BLaER1 (cell line): ENCODE data around the gene MS4A15.

Experiments
- H3K27ac ChIP-seq: shearing (Covaris generic); formaldehyde crosslinking; 2 replicates; pipeline ENCODE4 v1.8.1; 2022
- H3K27me3 ChIP-seq: shearing (Covaris generic); formaldehyde crosslinking; 2 replicates; pipeline ENCODE4 v1.8.1; 2022
- H3K36me3 ChIP-seq: shearing (Covaris generic); formaldehyde crosslinking; 2 replicates; pipeline ENCODE4 v1.8.1; 2022
- H3K4me1 ChIP-seq: shearing (Covaris generic); formaldehyde crosslinking; 2 replicates; pipeline ENCODE4 v1.8.1; 2022
- H3K4me2 ChIP-seq: shearing (Covaris generic); formaldehyde crosslinking; 2 replicates; pipeline ENCODE4 v1.8.1; 2022
- H3K4me3 ChIP-seq: shearing (Covaris generic); formaldehyde crosslinking; 2 replicates; pipeline ENCODE4 v1.8.1; 2022
- H3K9ac ChIP-seq: shearing (Covaris generic); formaldehyde crosslinking; 2 replicates; pipeline ENCODE4 v1.8.1; 2022
- H3K9me3 ChIP-seq: shearing (Covaris generic); formaldehyde crosslinking; 2 replicates; pipeline ENCODE4 v1.8.1; 2022
- H4K20me1 ChIP-seq: shearing (Covaris generic); formaldehyde crosslinking; 2 replicates; pipeline ENCODE4 v1.8.1; 2022
- Cebpa-rat ChIP-seq: shearing (Covaris generic); IDR thresholded peaks from 2 replicates; pipeline ENCODE4 v1.8.1; 2022

MS4A15 gene

DNA sequence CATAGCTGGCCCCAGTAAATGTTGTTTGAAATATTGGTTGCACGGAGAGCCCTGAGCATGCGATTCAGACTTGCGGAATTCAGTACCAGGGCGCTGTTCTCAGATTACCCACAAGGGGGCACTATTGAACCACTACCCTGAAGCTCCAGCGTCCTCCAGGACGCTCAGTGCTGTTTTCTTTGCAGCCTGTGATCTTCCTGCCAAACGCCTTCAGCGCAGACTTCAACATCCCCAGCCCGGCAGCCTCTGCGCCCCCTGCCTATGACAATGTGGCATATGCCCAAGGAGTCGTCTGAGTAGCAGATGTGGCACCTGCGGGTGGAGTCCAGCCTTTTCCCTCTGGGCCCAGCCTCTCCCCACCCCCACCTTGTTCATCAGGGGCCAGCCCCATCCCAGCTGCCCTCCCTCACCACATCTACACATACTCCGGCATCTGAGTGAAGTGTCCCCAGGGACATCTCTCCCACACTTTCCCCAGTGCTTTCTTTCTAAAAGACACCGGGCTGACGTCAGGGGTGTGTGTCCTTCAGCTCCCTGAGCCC is 18.8 kb downstream of the MS4A15 start:
- Histone ChIP-seq H3K36me3 (no peaks in the 10 kb centered on the region), H3K4me3 (no peak overlapping the region), H3K4me2 (peak overlapping the region; percentile 77), H3K27ac (0 out of 2 replicates have a peak overlapping the region, but pooled peaks have one; percentile 52), H4K20me1 (no peaks in the 10 kb centered on the region), H3K9me3 (no peaks in the 10 kb centered on the region), H3K27me3 (no peaks in the 10 kb centered on the region), H3K4me1 (peaks cover 60% of the 10 kb centered on the region), H3K9ac (peak overlapping the region; percentile 15; the same call in 1 of the 2 replicates)
- no peak for TF ChIP-seq Cebpa-rat

DNA sequence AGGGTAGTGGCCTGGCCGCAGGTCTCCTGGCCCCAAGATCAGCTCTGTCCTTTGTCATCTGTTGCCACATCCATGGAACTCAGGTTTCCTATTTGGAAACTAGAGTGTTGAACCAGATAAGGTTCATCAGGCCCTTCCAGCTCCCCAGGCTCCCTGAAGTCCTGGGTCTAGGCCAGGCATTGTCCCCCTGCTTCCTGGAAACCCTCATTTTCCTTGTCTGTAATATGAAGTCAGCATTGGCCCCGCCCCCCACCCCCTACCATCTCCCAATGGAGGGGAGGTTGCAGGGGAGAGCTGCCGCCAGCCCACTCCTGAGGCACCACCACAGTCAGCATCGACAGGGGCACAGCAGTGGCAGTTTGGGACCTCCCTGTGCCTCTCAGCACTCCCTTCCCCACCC is 19.5 kb downstream of the MS4A15 start:
- Histone ChIP-seq H3K36me3 (no peaks in the 10 kb centered on the region), H3K4me2 (peak overlapping the region; percentile 72), H3K27me3 (no peaks in the 10 kb centered on the region), H3K9me3 (no peaks in the 10 kb centered on the region), H3K9ac (peak overlapping the region; percentile 15; the same call in 1 of the 2 replicates), H4K20me1 (no peaks in the 10 kb centered on the region), H3K4me1 (peaks cover 65% of the 10 kb centered on the region), H3K27ac (peak overlapping the region; percentile 52; the same call in 1 of the 2 replicates), H3K4me3 (no peak overlapping the region)
- no peak for TF ChIP-seq Cebpa-rat

DNA sequence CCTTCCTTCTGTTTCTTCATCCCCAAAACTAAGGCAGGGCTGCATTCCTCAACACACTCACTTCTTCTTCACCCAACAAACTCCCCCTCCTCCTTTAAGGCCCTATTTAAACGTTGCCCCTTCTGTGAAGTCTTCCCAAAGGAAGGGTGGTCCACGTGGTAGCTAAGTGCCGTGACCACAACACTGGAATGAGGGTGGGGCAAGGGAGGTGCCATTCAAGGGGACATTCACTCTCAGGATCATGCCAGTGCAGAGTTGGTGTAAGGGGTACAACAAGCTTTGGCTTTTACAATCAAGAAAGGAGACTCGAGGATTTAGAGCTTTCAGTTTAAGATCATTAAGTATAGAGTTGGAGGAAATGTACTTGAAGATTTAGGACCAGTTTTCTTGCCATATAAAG is 20.4 kb downstream of the MS4A15 start:
- no peak for TF ChIP-seq Cebpa-rat

DNA sequence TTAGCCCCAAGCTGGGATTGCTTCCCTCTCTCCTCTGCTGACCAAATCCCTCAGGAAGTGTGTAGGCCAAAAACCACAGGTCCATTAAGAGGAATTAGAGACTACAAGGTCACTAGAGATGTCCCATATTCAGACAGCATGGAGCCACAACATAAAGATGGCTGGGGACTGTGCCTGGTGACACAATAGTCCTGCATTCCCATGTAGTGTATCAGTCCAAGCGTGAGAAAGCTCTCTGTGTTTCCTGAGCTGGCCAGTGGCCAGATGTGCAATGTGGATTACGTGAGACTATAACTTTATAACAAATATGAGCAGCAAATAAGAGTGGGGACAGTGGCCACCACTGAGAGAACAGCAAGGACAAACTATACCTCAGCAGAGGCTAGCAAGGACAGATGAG is 20.9 kb downstream of the MS4A15 start:
- Histone ChIP-seq H3K36me3 (no peaks in the 10 kb centered on the region), H3K9ac (no peak overlapping the region), H3K27ac (no peak overlapping the region), H3K9me3 (no peaks in the 10 kb centered on the region), H3K27me3 (no peaks in the 10 kb centered on the region), H3K4me1 (peaks cover 61% of the 10 kb centered on the region), H3K4me2 (no peak overlapping the region), H3K4me3 (no peak overlapping the region), H4K20me1 (no peaks in the 10 kb centered on the region)
- no peak for TF ChIP-seq Cebpa-rat

More for the DNA sequence above, 20.4 kb downstream of the MS4A15 start:
- no peak overlapping the region for H3K9ac ChIP-seq
- H3K36me3 ChIP-seq = no peaks in the 10 kb centered on the region
- H3K27ac ChIP-seq = no peak overlapping the region
- no peaks in the 10 kb centered on the region for H4K20me1 ChIP-seq
- peaks cover 65% of the 10 kb centered on the region for H3K4me1 ChIP-seq
- peak overlapping the region; percentile 72; the same call in 1 of the 2 replicates for H3K4me2 ChIP-seq
- H3K9me3 ChIP-seq = no peaks in the 10 kb centered on the region
- no peaks in the 10 kb centered on the region for H3K27me3 ChIP-seq
- no peak overlapping the region for H3K4me3 ChIP-seq

DNA sequence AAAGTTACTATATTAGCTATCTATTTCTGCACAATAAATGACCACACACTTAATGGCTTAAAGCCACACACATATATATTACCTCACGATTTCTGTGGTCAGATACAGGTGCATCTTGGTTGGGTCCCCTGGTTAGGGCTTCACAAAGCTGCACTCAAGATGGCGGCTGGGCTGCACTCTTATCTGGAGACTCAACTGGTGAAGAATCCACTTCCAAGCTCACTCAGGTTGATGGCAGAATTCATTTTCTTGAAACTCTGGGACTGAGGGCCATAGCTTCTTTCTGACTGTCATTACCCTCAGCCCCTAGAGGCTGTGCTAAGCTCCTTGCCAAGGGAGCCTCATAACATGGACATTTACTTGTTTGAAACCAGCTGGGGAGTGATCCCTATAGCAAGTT is 23.4 kb downstream of the MS4A15 start:
- no peaks in the 10 kb centered on the region for H3K36me3 ChIP-seq
- no peak overlapping the region for H3K4me3 ChIP-seq
- no peak overlapping the region for H3K4me2 ChIP-seq
- H3K4me1 ChIP-seq = peaks cover 36% of the 10 kb centered on the region
- no peak for TF ChIP-seq Cebpa-rat
- no peaks in the 10 kb centered on the region for H4K20me1 ChIP-seq
- H3K27ac ChIP-seq = no peak overlapping the region
- no peaks in the 10 kb centered on the region for H3K9me3 ChIP-seq
- H3K27me3 ChIP-seq = no peaks in the 10 kb centered on the region
- no peak overlapping the region for H3K9ac ChIP-seq

DNA sequence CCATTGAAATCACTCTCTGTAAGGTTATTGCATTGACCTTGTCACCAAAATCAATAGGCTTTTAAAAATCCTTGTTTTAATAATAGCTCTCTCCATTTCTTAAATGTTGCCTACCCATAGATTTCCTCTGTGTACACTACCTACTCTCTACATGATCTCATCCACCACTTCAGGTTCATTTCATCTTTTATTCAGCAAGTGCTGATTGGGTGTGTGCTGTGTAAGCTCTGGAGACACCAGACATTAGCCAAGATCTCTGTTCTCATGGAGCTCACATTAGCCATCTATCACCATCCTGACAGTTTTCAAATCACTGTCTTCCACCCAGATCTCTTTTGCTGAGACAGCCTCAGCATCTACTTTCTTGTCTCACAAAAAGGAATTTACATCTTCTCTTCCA is 24.1 kb downstream of the MS4A15 start:
- no peak for TF ChIP-seq Cebpa-rat
- Histone ChIP-seq H3K27me3 (no peaks in the 10 kb centered on the region), H3K36me3 (no peaks in the 10 kb centered on the region), H3K4me1 (peaks cover 31% of the 10 kb centered on the region), H3K4me2 (no peak overlapping the region), H3K4me3 (no peak overlapping the region), H3K9ac (no peak overlapping the region), H3K27ac (no peak overlapping the region), H3K9me3 (no peaks in the 10 kb centered on the region), H4K20me1 (no peaks in the 10 kb centered on the region)

DNA sequence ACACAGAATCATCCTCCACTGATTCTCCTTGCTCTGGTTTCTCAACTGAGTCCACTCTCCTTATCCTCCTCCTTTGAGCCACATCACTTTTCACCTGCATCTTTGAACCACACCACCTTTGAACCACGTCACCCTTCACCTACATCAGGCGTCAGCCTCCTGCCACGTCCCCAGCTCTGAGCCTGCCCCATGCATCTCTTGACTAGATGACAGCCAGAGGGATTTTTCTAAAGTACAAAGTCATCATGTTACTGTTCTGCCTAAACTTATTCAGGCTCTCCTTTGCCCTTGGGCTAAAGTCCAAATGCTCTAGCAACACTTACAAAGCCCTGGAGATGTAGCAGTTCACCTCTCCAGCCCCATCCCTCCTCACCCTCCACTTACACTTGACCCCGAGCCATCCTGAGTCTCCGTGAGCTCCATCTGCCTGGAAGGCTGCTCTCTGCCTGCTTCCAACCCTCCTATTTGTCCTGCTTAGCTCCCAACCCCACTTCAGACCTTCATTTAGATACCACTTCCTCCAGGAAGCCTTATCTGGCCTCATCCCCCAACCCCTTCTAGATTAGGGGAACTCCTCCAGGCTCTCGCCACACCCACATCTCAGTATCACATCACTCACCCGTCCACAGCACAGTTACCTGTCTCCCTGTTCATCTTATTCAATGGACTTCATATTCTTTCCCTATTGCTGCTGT is 24.8 kb downstream of the MS4A15 start:
- Histone ChIP-seq H3K4me1 (peaks cover 30% of the 10 kb centered on the region), H3K27me3 (no peaks in the 10 kb centered on the region), H3K36me3 (no peaks in the 10 kb centered on the region), H3K9ac (no peak overlapping the region), H4K20me1 (no peaks in the 10 kb centered on the region), H3K27ac (no peak overlapping the region), H3K4me3 (no peak overlapping the region), H3K9me3 (no peaks in the 10 kb centered on the region), H3K4me2 (no peak overlapping the region)
- TF ChIP-seq Cebpa-rat = no peak

DNA sequence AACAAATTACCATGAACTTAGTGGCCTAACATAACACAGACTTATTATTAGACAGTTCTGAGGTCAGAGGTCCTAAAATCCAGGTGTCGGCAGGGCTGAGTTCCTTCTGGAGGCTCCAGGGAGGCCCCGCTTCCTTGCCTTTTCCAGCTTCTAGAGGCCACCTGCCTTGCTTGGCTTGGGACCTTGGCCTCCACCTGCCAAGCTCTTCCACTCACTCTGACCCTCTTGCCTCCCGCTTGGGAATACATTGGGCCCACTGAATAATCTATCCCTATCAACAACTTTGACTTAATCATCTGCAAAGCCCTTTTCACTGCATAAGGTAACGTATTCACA is 25.3 kb downstream of the MS4A15 start:
- Histone ChIP-seq H3K4me3 (no peak overlapping the region), H4K20me1 (no peaks in the 10 kb centered on the region), H3K27me3 (no peaks in the 10 kb centered on the region), H3K9ac (no peak overlapping the region), H3K4me2 (no peak overlapping the region), H3K9me3 (no peaks in the 10 kb centered on the region), H3K27ac (no peak overlapping the region), H3K4me1 (peaks cover 30% of the 10 kb centered on the region), H3K36me3 (no peaks in the 10 kb centered on the region)
- TF ChIP-seq Cebpa-rat = no peak

DNA sequence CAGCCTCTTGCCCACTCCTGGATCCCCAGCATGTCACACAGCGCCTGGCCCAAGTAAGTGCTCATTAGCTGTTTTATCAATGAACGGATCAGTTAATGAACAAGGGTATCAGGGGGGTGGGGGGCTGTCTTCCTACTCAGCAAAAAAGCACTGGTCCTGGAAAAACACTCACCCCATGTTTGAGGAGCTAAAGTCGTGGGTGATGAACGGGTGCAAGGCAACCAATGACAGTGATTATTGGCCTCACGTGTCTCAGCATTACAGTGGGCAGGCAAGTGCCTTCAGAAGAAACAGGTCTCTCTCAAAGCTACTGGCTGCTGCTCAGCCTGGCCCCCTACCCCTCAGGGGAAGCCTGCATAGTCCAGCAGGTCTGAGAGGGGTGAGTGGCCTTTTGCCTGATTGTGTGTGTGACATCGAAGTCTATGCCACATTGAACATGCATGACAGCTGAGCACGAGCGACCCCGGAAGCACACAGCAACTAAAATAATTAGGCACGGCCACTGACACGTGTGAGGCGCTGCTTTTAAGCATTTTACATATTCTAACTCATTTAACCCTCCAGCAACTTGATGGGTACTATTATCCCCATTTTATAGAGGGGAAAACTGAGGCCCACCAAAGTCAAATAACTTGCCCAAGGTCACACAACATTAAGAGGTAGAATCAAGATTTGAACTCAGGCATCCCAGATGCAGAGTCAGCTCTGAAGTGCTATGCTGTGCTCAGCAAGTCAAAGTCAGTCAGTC is 25.9 kb downstream of the MS4A15 start:
- Histone ChIP-seq H3K36me3 (no peaks in the 10 kb centered on the region), H3K4me3 (no peak overlapping the region), H3K9ac (no peak overlapping the region), H4K20me1 (no peaks in the 10 kb centered on the region), H3K9me3 (no peaks in the 10 kb centered on the region), H3K4me1 (peaks cover 30% of the 10 kb centered on the region), H3K4me2 (no peak overlapping the region), H3K27me3 (no peaks in the 10 kb centered on the region), H3K27ac (no peak overlapping the region)
- TF ChIP-seq Cebpa-rat = no peak

DNA sequence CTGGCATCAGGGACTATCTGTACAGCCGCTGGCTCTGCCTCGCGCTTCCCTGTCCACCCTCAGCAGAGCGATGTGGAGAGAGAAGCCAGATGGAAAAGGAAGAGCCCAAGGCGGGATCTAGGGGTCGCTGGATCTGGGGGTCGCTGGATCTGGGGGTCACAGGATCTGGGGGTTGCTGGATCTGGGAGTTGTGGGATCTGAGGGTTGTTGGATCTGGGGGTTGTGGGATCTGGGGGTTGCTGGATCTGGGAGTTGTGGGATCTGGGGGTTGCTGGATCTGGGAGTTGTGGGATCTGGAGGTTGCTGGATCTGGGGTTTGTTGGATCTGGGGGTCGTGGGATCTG is 26.4 kb downstream of the MS4A15 start:
- peaks cover 30% of the 10 kb centered on the region for H3K4me1 ChIP-seq
- no peaks in the 10 kb centered on the region for H3K9me3 ChIP-seq
- no peak overlapping the region for H3K4me2 ChIP-seq
- H3K36me3 ChIP-seq = no peaks in the 10 kb centered on the region
- no peaks in the 10 kb centered on the region for H4K20me1 ChIP-seq
- H3K9ac ChIP-seq = no peak overlapping the region
- no peak overlapping the region for H3K27ac ChIP-seq
- TF ChIP-seq Cebpa-rat = no peak
- H3K4me3 ChIP-seq = no peak overlapping the region
- no peaks in the 10 kb centered on the region for H3K27me3 ChIP-seq
